ENCODE measurements around the gene OLFM1. TPM values are rescaled to one million over a fixed set of nuclear protein-coding genes. Genes with fewer than 3 reads are reported as not detected.
"Not testable (repeated sequence)": the region's sequence is repeated elsewhere in the genome, so short reads cannot be mapped to it uniquely, and the experiment has no call there.

Gene OLFM1
- total RNA-seq, 4 donors from 2014 or later: 5.3 to 15.0 (median 8.6) TPM

DNA sequence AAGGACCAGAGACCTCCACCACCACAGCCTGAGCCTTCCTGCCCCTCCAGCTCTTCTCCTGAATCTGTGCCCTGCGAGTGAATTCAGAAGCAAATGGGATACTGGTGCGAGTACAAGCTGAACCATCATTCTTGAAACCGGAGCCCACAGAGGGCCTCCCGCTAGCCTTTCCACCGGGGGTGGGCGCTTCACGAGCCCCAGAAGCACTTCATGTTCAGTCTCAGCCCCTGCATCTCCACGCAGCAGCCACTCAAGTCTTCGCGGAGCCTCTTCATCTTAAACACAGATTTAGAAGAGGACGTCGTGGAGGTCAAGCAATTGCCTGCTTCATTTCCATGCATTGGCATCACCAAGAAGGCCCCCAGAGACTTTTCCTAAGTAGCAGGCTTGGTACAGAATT lies 26.0 kb upstream of the OLFM1 start:
- intact Hi-C loops (cut with DNase I; ENCODE audit: low total_unique reads): no loop called here
- H3K4me3 ChIP-seq (ENCODE audit: low read depth, poor library complexity, severe bottlenecking): no peak overlapping the region
- DNase-seq (ENCODE audit: low spot score in 2 of 2): peak in 1 of 2 donors; percentile 68
- TF ChIP-seq, protein P1, sequence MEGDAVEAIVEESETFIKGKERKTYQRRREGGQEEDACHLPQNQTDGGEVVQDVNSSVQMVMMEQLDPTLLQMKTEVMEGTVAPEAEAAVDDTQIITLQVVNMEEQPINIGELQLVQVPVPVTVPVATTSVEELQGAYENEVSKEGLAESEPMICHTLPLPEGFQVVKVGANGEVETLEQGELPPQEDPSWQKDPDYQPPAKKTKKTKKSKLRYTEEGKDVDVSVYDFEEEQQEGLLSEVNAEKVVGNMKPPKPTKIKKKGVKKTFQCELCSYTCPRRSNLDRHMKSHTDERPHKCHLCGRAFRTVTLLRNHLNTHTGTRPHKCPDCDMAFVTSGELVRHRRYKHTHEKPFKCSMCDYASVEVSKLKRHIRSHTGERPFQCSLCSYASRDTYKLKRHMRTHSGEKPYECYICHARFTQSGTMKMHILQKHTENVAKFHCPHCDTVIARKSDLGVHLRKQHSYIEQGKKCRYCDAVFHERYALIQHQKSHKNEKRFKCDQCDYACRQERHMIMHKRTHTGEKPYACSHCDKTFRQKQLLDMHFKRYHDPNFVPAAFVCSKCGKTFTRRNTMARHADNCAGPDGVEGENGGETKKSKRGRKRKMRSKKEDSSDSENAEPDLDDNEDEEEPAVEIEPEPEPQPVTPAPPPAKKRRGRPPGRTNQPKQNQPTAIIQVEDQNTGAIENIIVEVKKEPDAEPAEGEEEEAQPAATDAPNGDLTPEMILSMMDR (IDR thresholded peaks at IDR 0.05): no peak
- no peak for TF ChIP-seq POLR2A (IDR thresholded peaks at IDR 0.05)
- 72 to 83% methylated on average over 12 of the region's 12 CpGs for WGBS, 2 donors

GRCh38 chr9:135062254-135062653 lies 25.2 kb upstream of the OLFM1 start:
- peak in 1 of 2 donors; percentile 40 for DNase-seq (ENCODE audit: low spot score in 2 of 2)
- no peak overlapping the region for H3K4me3 ChIP-seq (ENCODE audit: low read depth, poor library complexity, severe bottlenecking)
- TF ChIP-seq, protein P1 (IDR thresholded peaks at IDR 0.05): no peak
- TF ChIP-seq POLR2A (IDR thresholded peaks at IDR 0.05): no peak
- intact Hi-C loops (cut with DNase I; ENCODE audit: low total_unique reads): no loop called here
- WGBS, 2 donors: 83 to 90% methylated on average over 5 of the region's 5 CpGs

DNA sequence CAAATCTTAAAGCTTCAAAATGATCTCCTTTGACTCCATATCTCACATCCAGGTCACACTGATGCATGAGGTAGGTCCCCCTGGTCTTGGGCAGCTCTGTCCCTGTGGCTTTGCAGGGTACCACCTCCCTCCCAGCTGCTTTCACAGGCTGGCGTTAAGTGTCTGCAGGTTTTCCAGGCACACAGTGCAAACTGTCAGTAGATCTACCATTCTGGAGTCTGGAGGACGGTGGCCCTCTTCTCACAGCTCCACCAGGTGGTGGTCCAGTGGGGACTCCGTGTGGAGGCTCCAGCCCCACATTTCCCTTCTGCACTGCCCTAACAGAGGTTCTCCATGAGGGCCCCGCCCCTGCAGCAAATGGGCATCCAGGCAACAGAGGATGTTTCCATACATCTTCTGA lies 24.0 kb upstream of the OLFM1 start:
- 70 to 74% methylated on average over 4 of the region's 4 CpGs for WGBS, 2 donors
- DNase-seq (ENCODE audit: low spot score in 2 of 2): peak in 1 of 2 donors; percentile 26

DNA sequence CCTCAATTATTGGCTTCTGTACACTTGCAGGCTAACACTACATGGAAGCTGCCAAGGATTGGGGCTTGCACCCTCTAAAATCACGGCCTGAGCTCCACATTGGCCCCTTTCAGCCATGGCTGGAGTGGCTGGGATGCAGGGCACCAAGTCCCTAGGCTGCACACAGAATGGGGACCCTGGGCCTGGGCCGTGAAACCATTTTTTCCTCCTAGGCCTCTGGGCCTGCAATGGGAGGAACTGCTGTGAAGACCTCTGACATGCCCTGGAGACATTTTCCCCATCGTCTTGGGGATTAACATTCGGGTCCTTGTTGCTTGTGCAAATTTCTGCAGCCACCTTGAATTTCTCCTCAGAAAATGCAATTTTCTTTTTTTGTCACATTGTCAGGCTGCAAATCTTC lies 23.6 kb upstream of the OLFM1 start:
- peak in 1 of 2 donors; percentile 36 for DNase-seq (ENCODE audit: low spot score in 2 of 2)
- H3K4me3 ChIP-seq (ENCODE audit: low read depth, poor library complexity, severe bottlenecking); intact Hi-C loops (cut with DNase I; ENCODE audit: low total_unique reads): not testable (repeated sequence)
- 72 to 84% methylated on average over 4 of the region's 4 CpGs for WGBS, 2 donors

More for the DNA sequence above, 24.0 kb upstream of the OLFM1 start:
- H3K4me3 ChIP-seq (ENCODE audit: low read depth, poor library complexity, severe bottlenecking); intact Hi-C loops (cut with DNase I; ENCODE audit: low total_unique reads): not testable (repeated sequence)

- WGBS, 2 donors: 86 to 90% methylated on average over 4 of the region's 4 CpGs
- peak in 1 of 2 donors; percentile 78 for DNase-seq (ENCODE audit: low spot score in 2 of 2)
- TF ChIP-seq, protein P1 (IDR thresholded peaks at IDR 0.05): no peak
- TF ChIP-seq POLR2A (IDR thresholded peaks at IDR 0.05): no peak
- no peak overlapping the region for H3K4me3 ChIP-seq (ENCODE audit: low read depth, poor library complexity, severe bottlenecking)
- intact Hi-C loops (cut with DNase I; ENCODE audit: low total_unique reads): no loop called here
Measured at GRCh38 chr9:135065151-135065550, 22.3 kb upstream of the OLFM1 start.

DNA sequence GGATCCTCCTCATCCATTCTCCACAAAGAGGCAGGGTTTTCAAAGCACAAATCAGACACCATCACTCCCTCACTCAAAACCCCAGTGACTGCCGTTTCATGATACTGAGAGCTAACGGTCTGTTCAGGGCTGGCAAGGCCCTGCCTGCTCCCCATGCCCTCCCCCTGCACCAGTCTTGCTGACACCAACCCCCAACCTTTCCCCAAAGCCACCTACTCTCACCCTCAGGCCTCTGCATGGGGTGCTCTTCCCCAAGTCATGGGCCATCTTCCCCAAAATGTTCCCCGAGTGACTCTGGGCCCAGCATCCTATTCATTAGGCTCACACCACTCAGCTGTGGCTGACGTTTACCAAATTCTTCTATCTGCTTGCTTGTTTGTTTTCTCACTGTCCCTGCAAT lies 21.7 kb upstream of the OLFM1 start:
- H3K4me3 ChIP-seq (ENCODE audit: low read depth, poor library complexity, severe bottlenecking): no peak overlapping the region
- intact Hi-C loops (cut with DNase I; ENCODE audit: low total_unique reads): no loop called here
- 73 to 76% methylated on average over 4 of the region's 4 CpGs for WGBS, 2 donors
- no peak for TF ChIP-seq POLR2A (IDR thresholded peaks at IDR 0.05)
- TF ChIP-seq, protein P1 (IDR thresholded peaks at IDR 0.05): no peak
- peak in 1 of 2 donors; percentile 23 for DNase-seq (ENCODE audit: low spot score in 2 of 2)

DNA sequence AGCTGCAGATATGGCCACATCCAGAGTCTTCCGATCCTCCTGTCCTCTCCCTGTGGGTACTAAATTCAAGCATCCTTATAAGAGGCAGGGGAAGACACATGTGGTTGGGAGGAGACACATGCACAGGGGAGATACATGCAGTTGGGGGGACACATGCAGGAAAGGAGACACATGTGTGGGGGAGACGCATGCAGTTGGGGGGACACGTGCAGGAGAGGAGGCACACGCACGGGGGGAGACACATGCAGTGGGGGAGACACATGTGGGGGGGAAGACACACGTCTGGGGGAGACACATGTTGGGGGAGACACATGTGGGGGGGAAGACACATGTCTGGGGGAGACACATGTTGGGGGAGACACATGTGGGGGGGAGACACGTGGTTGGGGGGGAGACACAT lies 21.2 kb upstream of the OLFM1 start:
- intact Hi-C loops (cut with DNase I; ENCODE audit: low total_unique reads): no loop called here
- WGBS, 2 donors: 69 to 90% methylated on average over 4 to 7 of the region's 7 CpGs
- peak in 1 of 2 donors; percentile 66 for DNase-seq (ENCODE audit: low spot score in 2 of 2)
- TF ChIP-seq, protein P1 (IDR thresholded peaks at IDR 0.05): no peak
- no peak for TF ChIP-seq POLR2A (IDR thresholded peaks at IDR 0.05)
- no peak overlapping the region for H3K4me3 ChIP-seq (ENCODE audit: low read depth, poor library complexity, severe bottlenecking)

All from lower leg skin (tissue), 4 donors.